ENCODE measurements around the gene C1QTNF12.

C1QTNF12 gene

DNA sequence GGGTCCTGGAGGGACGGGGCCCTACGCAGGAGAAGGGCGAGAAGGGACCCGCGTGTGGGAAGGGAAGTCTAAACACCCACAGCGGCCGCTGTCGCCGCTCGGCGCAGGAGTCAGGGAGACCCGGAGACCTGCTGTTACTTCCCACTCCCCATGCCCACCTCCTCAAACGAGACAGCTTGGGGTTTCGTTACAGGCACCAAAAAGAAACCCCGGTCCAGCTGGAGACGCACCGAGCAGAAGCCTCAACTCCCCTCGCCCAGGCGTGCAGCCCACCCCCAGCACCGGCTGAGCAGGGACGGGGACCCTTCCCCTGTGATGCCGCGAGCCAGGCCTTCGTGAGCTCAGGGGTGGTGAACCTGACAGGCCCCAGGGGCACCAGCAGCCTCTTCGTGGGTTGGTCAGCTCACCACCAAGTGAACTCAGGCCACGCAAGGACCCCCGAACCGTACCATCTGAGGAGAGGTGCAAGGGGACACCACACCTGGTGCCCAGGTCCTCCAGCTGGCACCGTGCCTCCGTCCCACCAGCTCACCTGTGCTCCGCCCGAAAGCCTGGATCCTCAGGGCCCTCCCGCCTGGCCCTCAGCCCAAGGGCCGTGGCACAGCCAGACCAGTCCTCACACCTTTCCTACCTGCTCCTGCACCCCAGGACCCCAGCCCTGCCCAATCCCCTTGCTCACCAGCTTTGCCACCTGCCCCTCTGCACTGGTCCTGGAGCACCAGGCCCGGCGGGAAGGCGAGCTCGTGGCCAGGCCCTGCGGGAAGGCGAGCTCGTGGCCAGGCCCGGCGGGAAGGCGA, 19.8 kb downstream of the C1QTNF12 start:
- H3K27ac ChIP-seq (replicated peaks) = no peak overlapping the region
- no peak for TF ChIP-seq SPI1 (IDR thresholded peaks at IDR 0.05; ENCODE audit: borderline replicate concordance, low read depth)
- TF ChIP-seq, protein P1, sequence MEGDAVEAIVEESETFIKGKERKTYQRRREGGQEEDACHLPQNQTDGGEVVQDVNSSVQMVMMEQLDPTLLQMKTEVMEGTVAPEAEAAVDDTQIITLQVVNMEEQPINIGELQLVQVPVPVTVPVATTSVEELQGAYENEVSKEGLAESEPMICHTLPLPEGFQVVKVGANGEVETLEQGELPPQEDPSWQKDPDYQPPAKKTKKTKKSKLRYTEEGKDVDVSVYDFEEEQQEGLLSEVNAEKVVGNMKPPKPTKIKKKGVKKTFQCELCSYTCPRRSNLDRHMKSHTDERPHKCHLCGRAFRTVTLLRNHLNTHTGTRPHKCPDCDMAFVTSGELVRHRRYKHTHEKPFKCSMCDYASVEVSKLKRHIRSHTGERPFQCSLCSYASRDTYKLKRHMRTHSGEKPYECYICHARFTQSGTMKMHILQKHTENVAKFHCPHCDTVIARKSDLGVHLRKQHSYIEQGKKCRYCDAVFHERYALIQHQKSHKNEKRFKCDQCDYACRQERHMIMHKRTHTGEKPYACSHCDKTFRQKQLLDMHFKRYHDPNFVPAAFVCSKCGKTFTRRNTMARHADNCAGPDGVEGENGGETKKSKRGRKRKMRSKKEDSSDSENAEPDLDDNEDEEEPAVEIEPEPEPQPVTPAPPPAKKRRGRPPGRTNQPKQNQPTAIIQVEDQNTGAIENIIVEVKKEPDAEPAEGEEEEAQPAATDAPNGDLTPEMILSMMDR (IDR thresholded peaks at IDR 0.05; ENCODE audit: insufficient read depth, low read length) = no peak
- TF ChIP-seq GABPA (IDR thresholded peaks at IDR 0.05; ENCODE audit: low read depth) = no peak
- TF ChIP-seq POLR2AphosphoS5 (IDR thresholded peaks at IDR 0.05; ENCODE audit: low read depth) = no peak
- TF ChIP-seq, protein P2, sequence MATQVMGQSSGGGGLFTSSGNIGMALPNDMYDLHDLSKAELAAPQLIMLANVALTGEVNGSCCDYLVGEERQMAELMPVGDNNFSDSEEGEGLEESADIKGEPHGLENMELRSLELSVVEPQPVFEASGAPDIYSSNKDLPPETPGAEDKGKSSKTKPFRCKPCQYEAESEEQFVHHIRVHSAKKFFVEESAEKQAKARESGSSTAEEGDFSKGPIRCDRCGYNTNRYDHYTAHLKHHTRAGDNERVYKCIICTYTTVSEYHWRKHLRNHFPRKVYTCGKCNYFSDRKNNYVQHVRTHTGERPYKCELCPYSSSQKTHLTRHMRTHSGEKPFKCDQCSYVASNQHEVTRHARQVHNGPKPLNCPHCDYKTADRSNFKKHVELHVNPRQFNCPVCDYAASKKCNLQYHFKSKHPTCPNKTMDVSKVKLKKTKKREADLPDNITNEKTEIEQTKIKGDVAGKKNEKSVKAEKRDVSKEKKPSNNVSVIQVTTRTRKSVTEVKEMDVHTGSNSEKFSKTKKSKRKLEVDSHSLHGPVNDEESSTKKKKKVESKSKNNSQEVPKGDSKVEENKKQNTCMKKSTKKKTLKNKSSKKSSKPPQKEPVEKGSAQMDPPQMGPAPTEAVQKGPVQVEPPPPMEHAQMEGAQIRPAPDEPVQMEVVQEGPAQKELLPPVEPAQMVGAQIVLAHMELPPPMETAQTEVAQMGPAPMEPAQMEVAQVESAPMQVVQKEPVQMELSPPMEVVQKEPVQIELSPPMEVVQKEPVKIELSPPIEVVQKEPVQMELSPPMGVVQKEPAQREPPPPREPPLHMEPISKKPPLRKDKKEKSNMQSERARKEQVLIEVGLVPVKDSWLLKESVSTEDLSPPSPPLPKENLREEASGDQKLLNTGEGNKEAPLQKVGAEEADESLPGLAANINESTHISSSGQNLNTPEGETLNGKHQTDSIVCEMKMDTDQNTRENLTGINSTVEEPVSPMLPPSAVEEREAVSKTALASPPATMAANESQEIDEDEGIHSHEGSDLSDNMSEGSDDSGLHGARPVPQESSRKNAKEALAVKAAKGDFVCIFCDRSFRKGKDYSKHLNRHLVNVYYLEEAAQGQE (IDR thresholded peaks at IDR 0.05; ENCODE audit: insufficient replicate concordance, low read depth) = no peak
- no peak overlapping the region for H3K4me3 ChIP-seq (replicated peaks; ENCODE audit: insufficient read depth, low read length)
- no peaks in the 10 kb centered on the region for H3K27me3 ChIP-seq (ENCODE audit: insufficient read depth, poor library complexity, severe bottlenecking)
- DNase-seq (ENCODE audit: low read depth in 1 of 2, low spot score in 1 of 2) = no peak

DNA sequence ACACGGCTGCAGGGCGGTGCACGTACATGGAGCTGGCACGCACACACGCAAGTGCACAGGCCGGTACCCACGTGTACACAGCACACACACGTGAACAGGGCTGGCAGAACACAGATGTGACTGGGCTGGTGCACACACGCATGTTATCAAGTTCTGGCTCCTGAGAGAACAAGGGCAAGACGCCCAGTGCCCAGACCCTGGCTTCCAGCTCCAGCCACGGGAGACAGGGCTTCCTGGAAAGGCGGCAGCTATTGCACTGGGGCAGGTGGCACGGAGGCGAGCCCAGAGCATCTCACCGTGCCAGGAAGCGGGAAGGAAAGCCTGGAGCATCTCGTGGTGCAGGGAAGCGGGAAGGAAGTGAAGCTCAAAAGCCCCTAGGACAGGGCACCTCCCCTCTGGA, 20.6 kb downstream of the C1QTNF12 start:
- H3K4me3 ChIP-seq (replicated peaks; ENCODE audit: insufficient read depth, low read length) = no peak overlapping the region
- no peak for TF ChIP-seq SPI1 (IDR thresholded peaks at IDR 0.05; ENCODE audit: borderline replicate concordance, low read depth)
- H3K27ac ChIP-seq (replicated peaks) = no peak overlapping the region
- no peak for DNase-seq (ENCODE audit: low read depth in 1 of 2, low spot score in 1 of 2)
- H3K27me3 ChIP-seq (ENCODE audit: insufficient read depth, poor library complexity, severe bottlenecking) = no peaks in the 10 kb centered on the region

DNA sequence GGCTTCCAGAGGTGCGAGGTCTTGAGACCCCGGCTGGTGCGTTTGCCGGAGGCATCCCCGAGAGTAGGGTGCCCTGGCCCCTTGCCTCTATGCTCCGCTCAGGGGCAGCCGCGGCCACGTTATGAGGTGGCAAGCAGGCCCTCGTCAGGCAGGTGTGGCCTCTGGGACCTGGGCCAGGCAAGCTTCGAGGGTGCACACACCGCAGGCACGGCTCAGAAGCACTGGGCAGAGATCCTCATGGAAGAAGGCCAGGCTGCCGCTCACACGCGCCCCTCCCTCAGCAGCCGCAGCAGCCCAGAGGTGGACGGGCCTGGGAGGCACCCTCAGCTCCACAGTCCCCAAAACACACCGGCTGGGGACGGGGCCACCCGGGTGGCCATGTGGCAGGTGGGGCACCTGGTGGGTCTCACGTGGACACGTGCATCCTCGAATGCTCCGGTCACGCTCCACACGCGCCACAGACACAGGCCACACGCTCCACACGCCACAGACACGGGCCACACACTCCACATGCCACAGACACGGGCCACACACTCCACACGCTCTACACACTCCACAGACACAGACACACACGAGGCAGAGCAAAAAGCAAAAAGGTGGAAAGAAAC, 21.2 kb downstream of the C1QTNF12 start:
- no peaks in the 10 kb centered on the region for H3K27me3 ChIP-seq (ENCODE audit: insufficient read depth, poor library complexity, severe bottlenecking)
- no peak overlapping the region for H3K27ac ChIP-seq (replicated peaks)
- TF ChIP-seq, protein P1 (IDR thresholded peaks at IDR 0.05; ENCODE audit: insufficient read depth, low read length) = no peak
- no peak for TF ChIP-seq POLR2AphosphoS5 (IDR thresholded peaks at IDR 0.05; ENCODE audit: low read depth)
- no peak for DNase-seq (ENCODE audit: low read depth in 1 of 2, low spot score in 1 of 2)
- no peak overlapping the region for H3K4me3 ChIP-seq (replicated peaks; ENCODE audit: insufficient read depth, low read length)

DNA sequence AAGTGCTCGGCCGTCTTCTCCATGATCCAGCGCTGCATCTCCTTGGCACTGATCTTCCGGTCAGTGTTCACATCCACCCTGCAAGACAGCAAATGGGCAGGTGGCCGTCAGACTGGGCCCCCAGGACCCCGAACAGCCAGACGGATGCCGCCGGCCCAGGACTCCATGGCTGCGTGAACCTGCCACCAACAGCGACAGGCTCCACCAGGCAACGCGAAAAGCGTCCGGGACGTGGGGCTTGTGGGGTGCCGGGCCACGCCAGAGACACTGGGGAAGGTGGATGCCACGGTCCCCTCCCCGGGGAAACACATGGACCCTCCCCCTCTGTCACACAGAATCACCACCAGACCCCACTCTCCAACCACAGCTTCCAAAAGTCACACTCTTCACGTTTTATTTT, 22.6 kb downstream of the C1QTNF12 start:
- Histone ChIP-seq H3K27me3 (ENCODE audit: insufficient read depth, poor library complexity, severe bottlenecking) (no peaks in the 10 kb centered on the region), H3K27ac (replicated peaks) (no peak overlapping the region), H3K4me3 (replicated peaks; ENCODE audit: insufficient read depth, low read length) (no peak overlapping the region)
- TF ChIP-seq, protein P2 (IDR thresholded peaks at IDR 0.05; ENCODE audit: insufficient replicate concordance, low read depth) = no peak
- TF ChIP-seq POLR2AphosphoS5 (IDR thresholded peaks at IDR 0.05; ENCODE audit: low read depth) (no peak), GABPA (IDR thresholded peaks at IDR 0.05; ENCODE audit: low read depth) (no peak), SPI1 (IDR thresholded peaks at IDR 0.05; ENCODE audit: borderline replicate concordance, low read depth) (no peak)
- TF ChIP-seq, protein P1 (IDR thresholded peaks at IDR 0.05; ENCODE audit: insufficient read depth, low read length) = no peak
- DNase-seq (ENCODE audit: low read depth in 1 of 2, low spot score in 1 of 2) = no peak

All from HL-60 (cell line).